ENCODE results near the gene DCD.

Gene DCD

DNA sequence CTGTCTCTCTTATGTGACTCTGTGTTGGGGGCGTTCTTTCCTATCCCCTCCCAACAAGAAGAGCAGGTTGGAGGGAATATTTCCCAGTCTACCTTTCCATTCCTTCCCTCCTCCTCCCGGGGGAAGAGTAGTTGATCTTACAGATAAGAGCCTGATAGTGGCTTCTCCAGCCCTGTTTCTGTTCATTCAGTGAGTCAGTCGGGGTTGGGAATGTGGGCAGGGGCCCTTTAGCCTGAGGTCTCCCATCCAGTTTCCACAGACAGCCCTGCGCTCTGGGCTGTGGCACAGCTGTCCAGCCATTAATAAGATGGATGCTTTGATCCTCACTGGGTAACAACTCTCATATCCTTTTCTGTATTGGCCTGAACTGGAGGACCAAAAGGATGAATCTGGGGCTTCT is 41.6 kb downstream of the DCD start:
- no peak for DNase-seq (ENCODE audit: low read depth in 3 of 3)

DNA sequence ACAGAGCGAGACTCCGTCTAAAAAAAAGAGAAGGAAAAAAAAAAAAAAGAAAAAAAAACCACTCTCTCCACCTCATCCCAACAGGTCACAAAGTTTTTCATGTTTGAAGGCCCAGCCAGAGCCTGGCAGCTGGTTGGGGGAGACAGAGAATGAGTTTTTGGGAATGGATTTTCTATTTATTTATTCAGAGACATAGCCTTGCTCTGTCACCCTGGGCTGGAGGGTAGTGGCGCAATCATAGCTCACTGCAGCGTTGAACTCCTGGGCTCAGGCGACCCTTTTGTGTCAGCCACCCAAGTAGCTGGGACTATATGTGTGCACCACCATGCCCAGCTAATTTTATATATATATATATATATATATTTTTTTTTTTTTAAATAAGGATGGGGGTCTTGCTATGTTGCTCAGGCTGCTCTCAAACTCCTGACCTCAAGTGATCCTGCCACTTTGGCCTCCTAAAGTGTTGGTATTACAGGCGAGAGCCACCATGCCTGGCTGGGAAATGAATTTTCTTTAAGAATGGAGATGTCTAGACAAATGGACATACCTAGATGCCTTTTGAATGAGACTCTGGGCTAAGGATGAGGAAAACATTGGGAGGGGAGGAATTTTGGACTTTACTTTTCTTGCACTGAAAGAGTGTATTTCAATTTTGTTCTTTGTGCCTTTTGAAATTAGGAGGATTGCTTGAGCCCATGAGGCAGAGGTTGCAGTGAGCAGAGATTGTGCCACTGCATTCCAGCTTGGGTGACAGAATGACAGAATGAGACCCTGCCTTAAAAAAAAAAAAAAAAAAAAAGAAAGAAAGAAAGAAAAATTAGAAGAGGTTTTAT is 42.8 kb downstream of the DCD start:
- no peak for DNase-seq (ENCODE audit: low read depth in 3 of 3)

DNA sequence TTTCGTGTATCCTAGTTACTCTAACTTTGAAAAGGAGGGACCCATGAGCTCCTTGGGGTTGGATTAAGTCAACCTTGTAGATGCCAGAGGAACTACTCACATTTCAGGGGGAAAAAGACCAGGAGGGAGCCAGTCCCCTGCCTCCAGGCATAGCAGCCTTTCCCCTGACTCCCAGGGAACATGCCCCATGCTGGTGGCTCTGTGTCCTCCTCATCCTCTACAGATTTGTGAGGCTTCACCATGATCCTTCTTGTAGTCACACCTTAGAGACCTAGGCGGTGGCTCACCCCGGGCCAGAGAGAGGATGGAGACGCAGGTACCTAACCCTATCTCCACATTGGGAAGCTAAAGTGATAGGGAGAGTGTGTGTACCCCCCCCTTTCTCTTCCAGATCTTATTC is 43.7 kb downstream of the DCD start:
- DNase-seq (ENCODE audit: low read depth in 3 of 3): no peak

DNA sequence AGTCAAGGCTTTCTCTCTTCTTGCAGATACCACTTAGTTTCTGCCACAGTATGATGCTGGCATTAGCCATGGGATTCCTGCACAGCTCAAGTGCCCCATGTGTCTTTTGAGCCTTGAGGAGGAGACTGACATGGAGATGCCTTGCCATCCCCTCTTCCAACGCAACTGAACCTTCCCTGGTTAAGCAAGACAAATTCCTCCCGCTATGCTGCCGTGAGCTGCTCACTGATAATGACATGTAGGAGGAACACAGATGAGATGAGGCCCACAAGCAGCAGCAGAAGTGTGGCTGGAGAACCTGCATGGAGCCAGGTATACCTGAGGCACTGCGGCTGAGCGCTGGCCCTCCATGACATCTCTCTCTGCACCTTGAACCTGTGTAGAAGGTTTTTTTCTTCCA is 44.3 kb downstream of the DCD start:
- DNase-seq (ENCODE audit: low read depth in 3 of 3): no peak

DNA sequence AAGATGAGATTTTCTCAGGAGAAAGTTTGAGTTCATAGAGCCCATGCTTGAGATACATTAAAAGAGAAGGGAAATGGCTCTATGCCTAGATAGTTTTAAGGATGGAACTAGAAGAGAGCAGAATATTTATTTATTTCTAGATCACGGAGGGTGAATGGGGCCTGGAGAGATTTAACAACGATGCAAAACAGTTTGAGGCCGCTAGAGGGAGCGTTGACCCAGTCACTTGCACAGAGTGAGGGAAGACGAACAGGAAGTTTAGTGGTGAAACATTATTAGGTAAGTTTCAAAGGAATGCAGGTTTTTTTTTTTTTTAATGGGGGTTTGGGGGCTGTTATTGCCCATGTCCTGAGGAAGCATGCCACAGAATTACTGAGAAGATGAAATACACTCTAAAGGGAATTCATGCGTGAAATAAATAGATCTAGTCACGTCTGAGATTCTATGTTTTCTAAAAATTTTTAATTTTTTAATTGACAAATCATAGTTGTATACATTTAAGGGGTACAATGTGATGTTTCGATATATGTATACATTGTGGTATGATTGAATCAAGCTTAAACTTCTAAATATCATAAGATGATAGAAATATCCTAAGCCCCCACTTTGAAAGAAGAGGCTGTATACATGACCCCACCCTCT is 44.9 kb downstream of the DCD start:
- DNase-seq (ENCODE audit: low read depth in 3 of 3): peak in 2 of 3 experiments; percentile 22 to 41

DNA sequence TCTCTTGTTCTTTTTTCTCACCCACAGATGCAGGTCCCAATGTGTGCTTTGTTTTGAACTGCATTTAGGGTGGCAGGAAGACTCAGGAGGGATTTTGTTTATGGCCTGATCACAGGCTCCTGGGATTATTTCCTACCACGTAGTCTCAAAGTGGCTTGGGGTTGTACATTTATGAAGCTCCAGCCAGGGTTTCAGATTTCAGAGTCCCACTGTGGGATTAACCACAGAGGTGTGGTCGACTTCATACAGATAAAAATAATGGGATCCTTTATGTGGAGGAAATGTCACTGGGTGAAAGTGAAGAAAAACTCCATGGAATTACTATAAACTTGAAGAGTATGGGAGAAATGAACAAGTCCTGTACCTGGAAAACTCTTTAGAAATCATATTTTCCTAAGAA is 45.5 kb downstream of the DCD start:
- DNase-seq (ENCODE audit: low read depth in 3 of 3): no peak

DNA sequence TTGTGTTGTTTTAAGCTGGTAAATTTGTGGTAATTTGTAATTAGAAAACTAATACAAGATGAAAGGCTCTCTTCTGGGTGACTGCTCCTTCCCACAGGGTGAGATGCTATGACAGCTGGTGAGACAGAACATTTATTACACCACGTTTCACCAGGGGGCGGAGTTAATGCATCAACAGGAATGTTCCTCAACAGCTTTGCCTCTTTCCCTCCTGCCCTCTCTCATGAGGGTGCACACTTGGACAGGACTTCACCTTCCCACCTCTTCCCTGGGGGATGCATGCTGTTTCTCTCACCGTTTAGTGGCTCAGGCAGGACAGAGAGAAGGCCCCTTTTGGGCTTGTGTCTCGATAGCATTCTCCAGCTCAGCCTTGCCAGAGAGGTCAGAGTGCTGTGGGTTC is 46.3 kb downstream of the DCD start:
- no peak for DNase-seq (ENCODE audit: low read depth in 3 of 3)

DNA sequence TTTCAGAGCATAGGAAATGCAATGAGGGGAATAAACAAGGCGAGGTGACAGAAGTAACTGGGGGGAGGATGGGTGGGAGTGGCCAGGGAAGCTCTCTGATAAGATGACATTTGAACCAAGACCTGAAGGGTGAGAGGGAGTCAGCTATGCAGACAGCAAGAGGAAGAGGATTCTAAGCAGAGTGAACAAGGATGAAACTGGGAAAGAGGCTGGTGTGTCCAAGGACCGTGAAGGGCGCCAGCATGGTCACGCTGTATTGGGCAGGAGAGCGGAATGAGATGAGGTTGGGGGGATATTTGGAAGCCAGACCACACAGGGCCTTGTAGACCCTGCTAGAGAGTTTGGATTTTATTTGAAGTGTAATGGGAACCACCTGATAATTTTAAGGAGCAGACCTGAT is 49.2 kb downstream of the DCD start:
- DNase-seq (ENCODE audit: low read depth in 3 of 3): no peak

DNA sequence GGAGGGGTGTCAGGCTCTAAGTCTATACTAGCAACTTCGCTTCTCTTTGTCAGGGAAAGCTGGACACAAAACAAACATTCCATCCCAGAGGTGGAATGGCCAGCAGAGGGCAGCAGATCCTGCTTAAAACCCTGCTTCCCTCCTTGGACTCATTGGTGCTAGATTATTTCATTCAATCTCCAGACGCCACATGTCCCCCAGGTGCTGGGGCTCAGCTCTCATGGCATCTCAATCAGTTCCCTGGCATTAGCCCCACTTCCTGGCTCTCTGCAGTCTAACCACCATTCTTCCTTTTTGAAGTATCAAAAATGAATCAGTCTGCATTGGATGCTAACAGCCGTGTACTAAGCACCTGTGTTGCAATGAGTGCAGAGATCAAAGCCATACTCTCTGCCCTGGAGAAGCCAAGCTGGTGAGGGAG is 51.6 kb downstream of the DCD start:
- DNase-seq (ENCODE audit: low read depth in 3 of 3): peak; percentile 5 to 31 (median 27)

DNA sequence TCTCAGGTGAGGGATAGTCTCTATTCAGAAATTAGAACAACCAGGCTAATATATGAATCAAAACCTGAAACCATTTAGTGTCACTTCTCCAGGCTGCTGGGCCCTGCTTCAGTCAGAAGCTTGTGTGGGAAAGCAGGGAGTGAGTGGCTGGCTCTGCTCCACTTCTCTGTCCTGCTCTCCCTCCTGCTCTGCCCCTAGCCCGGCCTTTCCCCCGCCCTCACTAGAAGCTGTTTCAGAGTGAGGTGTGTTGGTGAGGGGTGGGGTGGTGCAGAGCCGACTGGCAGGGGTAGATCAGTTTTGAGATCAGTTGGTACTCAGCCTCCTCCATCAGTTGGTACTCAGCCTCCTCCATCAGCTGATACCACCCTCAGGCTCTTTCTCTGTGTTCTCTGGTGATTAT is 52.7 kb downstream of the DCD start:
- no peak for DNase-seq (ENCODE audit: low read depth in 3 of 3)
